GM13977 (cell line): ENCODE data around the gene RNF34.
"Not testable (repeated sequence)": the region's sequence is repeated elsewhere in the genome, so short reads cannot be mapped to it uniquely, and the experiment has no call there.

ENCODE experiments used
- DNase-seq: peaks from one replicate; pipeline ENCODE4 v3.0.0; 2012; ENCODE audit warnings: low spot score
- CTCF ChIP-seq: IDR thresholded peaks from 2 replicates; pipeline ENCODE4 v1.5.1; 2012; ENCODE audit warnings: mild to moderate bottlenecking, control low read depth; ENCODE audit not compliant: insufficient read depth; ENCODE audit errors: extremely low read depth, missing control alignments
- in situ Hi-C: fragments of 300-500 bp; cut with MboI; formaldehyde crosslinking; loops from one replicate; pipeline ENCODE4 v1.12.0; 2022; ENCODE audit warnings: low sequenced_read_pairs, low pct_unique_long_range_greater_than_20kb, mixed read lengths, inconsistent platforms; ENCODE audit not compliant: unreplicated experiment

The RNF34 gene

GRCh38 chr12:121358073-121358472 is 41.8 kb upstream of the RNF34 start:
- no peak for TF ChIP-seq CTCF
- in situ Hi-C loops = no loop called here
- DNase-seq = no peak

- DNase-seq = no peak
- TF ChIP-seq CTCF = no peak
- in situ Hi-C loops = no loop called here
Measured at GRCh38 chr12:121364683-121365121, 35.2 kb upstream of the RNF34 start.

GRCh38 chr12:121365416-121366062 is 34.4 kb upstream of the RNF34 start:
- no peak for DNase-seq
- no peak for TF ChIP-seq CTCF
- in situ Hi-C loops = no loop called here

GRCh38 chr12:121366063-121366459 is 33.9 kb upstream of the RNF34 start:
- in situ Hi-C loops = no loop called here
- no peak for DNase-seq
- TF ChIP-seq CTCF = no peak

GRCh38 chr12:121371404-121371803 is 28.5 kb upstream of the RNF34 start:
- no peak for TF ChIP-seq CTCF
- in situ Hi-C loops = no loop called here
- no peak for DNase-seq

- in situ Hi-C loops = no loop called here
- TF ChIP-seq CTCF = no peak
- DNase-seq = no peak
Measured at GRCh38 chr12:121373755-121374154, 26.2 kb upstream of the RNF34 start.

GRCh38 chr12:121374336-121374735 is 25.6 kb upstream of the RNF34 start:
- DNase-seq, in situ Hi-C loops: not testable (repeated sequence)

GRCh38 chr12:121374945-121375584 is 24.9 kb upstream of the RNF34 start:
- DNase-seq, in situ Hi-C loops: not testable (repeated sequence)
